GM18951 (cell line): ENCODE data around the gene MIB2.
"Not testable (repeated sequence)": the region's sequence is repeated elsewhere in the genome, so short reads cannot be mapped to it uniquely, and the experiment has no call there.

Experiments used
- POLR2A ChIP-seq: IDR thresholded peaks from 4 replicates; pipeline ENCODE4 v1.6.1; 2011; ENCODE audit warnings: mild to moderate bottlenecking; ENCODE audit not compliant: insufficient read length, insufficient read depth; ENCODE audit errors: extremely low read depth
- in situ Hi-C: fragments of 300-500 bp; cut with MboI; formaldehyde crosslinking; loops from one replicate; pipeline ENCODE4 v1.12.0; 2022; ENCODE audit warnings: low sequenced_read_pairs, mixed read lengths, inconsistent platforms; ENCODE audit not compliant: unreplicated experiment

The MIB2 gene

DNA sequence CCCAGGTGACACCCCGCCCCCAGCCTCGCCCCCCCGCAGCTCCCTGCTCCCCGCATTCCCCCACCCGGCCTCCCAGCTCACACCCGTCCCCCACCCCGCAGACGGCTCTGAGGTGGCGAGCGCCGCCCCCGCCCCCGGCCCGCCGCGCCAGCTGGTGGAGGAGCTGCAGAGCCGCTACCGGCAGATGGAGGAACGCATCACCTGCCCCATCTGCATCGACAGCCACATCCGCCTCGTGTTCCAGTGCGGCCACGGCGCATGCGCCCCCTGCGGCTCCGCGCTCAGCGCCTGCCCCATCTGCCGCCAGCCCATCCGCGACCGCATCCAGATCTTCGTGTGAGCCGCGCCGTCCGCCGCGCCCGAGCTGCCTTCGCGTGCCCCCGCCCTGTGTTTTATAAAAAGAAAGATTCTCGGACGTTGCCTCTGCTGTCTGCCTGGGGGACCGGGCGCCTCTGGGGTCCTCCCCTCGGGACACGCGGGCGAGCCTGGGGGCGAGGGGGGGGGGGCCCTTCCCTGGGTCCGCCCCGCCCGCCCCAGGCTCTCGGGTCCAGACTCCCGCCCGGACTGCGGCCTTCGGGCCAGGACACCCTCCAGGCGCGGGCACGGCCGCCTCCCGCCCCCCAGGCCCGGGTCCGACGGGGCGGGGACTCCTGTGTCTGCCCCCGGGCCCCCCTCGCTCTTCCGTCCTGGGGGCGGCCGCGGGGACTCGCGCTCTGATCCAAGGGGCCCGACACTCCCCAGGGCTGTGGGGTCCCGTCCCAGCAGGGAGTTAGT, 15.1 kb downstream of the MIB2 start:
- TF ChIP-seq POLR2A, result peak; percentile 40
- in situ Hi-C loops, result no loop called here

DNA sequence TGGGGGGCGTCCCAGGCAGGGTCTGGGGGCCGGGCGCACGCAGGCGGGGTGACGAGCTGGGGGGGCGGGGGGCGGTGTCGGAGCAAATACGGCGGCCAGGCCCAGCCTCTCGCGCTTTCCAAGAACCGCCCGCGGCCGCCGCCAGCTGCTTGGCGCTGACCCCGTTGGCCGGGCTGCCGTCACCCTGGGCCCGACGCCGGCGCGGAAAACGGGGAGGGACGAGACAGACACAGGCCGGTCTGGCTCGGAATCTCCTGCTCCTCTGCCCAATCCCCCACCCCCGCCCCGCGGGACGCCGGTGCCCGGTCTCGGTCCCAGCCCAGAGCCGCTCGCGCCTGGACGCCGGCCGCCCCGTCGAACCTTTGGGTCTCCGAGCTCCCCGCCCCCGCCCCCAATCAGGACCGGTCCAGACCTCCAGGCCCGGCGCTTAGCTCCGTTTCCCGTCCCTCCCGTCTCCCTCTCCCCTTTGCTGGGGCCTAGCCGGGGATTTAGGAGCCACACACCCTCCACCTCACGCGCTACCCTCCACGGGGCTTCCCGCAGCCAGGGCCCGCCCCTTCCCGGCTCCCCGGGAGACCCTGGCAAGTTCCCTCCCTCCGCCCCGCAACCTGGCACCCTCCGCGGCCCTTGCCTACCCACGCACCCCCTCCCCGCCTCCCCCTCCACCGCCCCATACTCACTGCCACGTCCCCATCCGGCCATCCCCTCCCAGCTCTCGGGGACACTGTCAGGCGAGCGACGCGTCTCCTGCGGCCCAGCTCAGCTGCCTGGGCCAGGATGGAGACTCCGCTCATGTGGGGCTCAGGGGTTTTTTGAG, 15.9 kb downstream of the MIB2 start:
- in situ Hi-C loops, result no loop called here
- no peak for TF ChIP-seq POLR2A

DNA sequence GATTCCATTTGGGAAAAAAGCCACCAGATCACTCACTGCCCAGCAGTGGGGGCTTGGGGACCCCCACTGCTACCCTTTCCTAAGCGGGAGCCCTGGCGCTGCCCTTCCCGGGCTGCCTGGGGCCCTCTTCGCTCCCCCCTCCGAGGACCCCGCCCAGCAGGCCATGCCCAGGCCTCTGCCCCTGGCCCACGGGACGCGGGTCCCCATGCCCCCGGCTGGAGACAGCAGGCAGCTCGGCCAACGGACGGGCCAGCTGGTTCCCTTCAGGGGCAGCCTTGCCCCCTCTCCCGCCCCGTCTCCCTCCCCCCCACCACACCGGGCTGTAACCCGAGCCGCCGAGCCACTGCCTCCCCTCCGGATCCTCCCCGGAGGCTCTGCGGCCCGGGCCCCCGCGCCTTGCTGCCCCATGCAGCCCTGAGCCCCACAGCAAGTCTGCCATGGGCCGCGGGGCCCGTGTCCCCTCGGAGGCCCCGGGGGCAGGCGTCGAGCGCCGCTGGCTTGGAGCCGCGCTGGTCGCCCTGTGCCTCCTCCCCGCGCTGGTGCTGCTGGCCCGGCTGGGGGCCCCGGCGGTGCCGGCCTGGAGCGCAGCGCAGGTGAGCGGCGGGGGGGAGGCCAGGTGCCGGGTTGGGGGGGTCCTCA, 16.6 kb downstream of the MIB2 start, which contains the start of gene MMP23B:
TSS of gene MMP23B (plus strand) at position 392 of the 639 bp plus-strand sequence. CDS start at position 438, 46 bp downstream.
- no peak for TF ChIP-seq POLR2A
- in situ Hi-C loops, result no loop called here

DNA sequence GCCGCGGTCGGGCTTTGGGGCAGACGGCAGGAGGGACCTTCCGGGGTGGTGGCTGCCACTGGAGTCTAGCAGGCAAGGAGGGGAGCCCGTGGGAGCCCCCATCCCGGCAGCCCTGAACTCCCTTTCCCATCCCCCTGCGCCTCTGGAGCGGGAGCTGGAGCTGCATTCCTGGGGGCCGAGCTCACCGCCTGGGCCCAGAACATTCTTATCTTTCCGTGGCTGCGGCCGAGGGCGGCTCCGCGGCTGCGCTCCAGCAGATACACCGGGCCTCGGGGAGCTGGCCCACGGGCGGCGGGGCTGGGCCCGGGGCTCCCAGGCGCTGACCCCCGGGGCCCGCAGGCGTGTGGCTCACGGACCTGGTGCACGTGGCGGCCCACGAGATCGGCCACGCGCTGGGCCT, 18.1 kb downstream of the MIB2 start:
- in situ Hi-C loops, result not testable (repeated sequence)

DNA sequence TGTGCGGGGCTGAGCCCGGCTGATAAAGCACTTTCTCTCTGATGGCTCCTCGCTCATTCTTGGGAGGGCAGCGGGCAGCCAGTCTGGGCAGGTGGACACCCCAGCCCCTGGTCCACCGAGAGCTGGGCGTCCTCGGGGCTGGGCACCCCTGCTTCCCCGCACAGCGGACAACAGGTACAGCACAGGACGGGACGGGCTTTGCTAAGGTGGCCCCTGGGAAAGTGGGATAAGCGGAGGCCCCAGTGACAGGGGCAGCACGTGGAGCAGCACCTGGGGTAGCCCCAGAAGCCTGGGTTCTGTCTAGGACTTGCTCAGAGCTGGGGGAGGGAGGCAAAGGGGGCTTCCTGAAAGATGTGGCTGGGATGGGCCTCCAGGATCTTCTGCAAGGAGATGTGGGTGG, 19.3 kb downstream of the MIB2 start:
- in situ Hi-C loops, result not testable (repeated sequence)

DNA sequence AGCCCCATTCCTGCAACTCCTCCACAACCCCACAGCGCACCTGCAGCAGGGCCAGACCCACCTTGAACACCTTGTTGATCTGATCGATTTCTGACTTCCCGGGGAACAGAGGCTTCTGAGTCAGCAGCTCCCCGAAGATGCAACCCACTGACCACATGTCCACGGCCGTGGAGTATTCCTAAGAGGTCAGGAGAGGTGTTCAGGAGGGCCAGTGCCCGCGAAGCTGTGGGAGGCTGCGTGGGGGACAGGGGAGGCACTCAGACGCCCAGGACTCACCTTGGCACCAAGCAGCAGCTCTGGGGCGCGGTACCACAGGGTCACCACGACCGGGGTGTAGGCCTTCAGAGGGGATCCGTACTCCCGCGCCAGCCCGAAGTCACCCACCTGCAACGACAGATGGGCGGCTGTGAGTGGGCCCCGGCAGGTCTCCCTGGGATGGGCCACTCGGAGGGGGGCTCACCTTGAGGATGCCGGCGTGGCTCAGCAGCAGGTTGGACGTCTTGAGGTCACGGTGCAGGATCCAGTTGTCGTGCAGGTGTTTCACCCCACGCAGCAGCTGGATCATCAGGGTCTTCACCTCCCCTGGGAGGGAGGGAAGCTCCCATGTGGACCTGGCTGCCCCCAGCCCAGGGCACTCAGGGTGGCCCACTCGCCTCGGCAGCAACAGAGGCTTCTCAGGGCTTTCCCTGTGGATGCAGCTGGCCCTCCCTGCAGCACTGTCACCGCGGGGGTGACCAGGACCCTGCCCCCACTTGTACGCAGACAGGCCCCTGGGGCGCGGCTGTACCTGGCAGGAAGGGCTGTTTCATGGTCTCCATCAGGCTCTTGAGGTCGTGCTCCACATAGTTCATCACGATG, 21.6 kb downstream of the MIB2 start:
- in situ Hi-C loops, result not testable (repeated sequence)

DNA sequence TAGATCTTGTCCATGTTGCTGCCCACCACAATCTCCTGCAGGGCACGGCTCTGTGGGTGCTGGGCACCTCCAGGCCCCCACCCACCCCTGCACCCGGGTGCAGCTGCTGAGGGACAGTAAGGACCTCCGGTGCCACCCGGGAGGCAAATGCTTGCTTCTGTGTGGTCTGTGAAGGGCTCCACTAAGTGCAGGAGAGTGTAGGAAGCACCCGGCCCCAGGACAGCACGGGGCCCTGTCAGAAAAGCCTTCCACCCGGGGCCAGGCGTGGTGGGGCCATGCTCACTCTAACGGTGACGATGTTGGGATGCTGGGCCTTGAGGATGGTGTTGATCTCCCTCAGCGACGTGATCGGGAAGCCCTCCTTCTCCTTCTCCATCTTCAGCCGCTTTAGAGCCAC, 22.2 kb downstream of the MIB2 start:
- in situ Hi-C loops, result not testable (repeated sequence)

DNA sequence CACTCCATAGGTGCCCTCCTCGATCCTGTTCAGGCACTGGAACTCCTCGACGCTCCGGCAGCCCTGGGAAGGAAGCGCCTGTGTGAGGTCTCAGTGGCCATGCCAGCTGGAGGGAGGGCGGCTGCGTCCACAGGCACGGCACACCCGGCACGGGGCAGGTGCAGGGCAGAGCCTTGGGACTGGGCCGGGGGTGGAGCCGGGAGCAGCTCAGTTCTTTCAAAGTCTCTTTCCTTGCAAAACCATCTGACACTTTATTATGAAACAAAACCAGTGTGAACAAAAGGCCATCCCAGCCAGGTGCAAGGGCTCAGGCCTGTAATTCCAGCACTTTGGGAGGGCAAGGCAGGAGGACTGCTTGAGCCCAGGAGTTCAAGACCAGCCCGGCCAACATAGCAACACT, 23.2 kb downstream of the MIB2 start:
- in situ Hi-C loops, result not testable (repeated sequence)

DNA sequence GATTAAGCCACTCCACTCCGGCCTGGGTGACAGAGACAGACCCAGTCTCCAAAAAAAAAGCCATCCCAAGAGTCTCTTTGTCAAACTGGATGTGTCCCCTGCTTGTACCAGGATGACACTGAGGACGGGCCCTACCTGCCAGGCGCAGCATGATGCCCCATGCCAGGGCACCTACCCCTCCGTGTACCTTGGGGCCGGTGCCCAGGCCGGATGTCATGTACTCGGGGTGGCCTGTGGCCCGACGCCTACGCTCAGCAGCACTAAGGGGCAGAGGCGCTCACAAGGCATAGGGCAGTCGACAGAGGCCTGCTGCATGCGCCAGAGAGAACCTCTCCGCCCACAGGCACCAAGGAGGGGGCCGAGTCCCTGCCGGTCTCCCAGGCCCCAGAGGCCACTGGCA, 24.1 kb downstream of the MIB2 start:
- in situ Hi-C loops, result not testable (repeated sequence)

DNA sequence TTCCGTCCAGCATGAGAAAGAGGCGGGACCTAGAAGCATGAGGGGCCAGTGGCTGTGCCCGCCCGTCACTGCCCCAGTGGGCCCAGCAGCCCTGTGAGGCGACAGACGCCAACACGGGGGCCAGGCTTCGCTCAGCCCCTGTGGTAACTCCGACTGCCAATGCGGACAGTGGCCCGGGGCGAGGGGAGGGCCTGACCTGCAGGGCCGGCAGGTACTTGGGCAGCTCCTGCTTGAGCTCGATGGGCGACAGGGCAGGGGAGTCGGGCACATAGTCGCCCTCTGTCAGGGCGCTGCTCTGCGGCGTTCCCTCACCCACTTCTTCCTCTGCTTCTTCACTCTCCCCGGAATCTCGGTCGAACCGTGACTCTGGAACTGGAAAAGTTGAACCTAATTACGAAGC, 24.8 kb downstream of the MIB2 start:
- in situ Hi-C loops, result not testable (repeated sequence)

DNA sequence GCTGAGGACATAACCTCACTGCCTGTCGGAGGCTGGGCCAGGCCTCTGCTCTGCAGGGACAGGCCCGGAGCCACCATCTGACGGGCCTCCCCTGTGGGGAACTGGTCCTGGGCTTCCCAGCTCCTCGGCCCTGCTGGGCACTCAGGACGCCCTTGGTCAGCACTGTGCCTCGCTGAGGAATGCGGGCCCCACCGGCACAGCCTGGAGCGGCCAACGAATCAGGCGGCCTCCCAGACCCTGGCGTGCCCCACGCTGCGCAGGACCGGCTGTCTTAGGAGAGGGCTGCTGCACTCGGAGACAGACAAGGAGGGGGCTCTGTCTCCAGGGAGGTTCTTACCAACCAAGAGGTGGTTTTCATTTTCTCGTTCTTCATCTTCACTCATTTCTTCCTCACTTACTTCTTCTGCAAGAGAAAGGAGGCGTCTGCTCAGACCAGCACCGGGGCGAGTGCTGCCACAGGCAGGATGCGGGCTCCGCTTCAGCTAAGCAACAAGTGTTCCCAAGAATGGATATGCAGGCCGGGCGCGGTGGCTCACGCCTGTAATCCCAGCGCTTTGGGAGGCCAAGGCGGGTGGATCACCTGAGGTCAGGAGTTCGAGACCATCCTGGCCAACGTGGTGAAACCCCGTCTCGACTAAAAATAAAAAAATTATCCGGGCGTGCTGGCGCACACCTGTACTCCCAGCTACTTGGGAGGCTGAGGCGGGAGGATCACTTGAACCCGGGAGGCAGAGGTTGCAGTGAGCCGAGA, 25.6 kb downstream of the MIB2 start:
- in situ Hi-C loops, result not testable (repeated sequence)

DNA sequence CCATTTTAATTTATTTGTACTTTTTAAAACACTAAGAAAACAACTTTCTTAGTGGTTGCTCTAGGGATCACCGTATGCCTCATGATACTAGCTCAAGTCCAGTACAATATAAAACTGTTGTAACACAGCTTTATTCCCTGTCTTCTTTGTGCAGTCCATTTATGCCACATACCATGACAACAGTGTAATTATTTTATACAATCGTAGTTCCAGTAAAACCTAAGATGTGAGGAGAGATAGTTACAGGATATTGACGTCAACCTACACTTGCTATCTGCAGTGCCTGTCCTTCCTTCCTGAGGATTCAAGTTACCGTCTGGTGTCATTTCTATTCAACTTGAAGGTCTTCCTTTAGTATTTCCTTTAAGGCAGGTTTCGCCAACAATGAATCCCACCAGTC, 31.0 kb downstream of the MIB2 start:
- in situ Hi-C loops, result not testable (repeated sequence)

DNA sequence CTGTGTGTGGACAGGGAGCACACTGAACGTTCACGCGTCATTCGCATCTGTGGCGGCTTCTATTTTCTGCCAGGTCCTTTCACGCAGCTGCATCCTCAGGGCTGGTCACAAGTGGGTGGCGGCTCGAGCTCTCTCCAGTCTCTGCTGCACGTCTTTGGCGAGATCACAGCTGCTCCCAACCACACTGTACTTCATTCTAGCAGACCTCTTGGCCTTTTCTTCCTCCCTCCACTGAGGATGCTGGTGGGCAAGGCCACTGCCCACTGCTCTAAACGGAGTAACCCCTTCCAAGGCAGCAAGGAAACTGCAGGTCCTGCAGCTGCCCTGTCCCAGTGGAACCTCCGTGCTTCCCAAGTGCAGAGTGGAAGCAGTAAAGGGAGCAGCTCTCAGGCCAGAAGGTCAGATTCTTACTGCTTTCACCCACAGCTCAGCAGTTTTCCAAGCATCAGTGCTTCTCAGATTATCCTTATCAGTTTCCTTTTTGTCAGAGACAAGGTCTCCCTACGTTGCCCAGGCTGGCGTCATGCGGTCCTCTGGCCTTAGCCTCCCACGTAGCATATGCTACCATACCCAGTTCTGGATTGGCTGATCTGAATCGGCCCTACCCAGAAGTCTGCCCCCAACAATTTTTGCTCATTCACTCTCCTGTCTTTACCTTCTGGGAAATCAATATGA, 32.4 kb downstream of the MIB2 start:
- in situ Hi-C loops, result not testable (repeated sequence)

DNA sequence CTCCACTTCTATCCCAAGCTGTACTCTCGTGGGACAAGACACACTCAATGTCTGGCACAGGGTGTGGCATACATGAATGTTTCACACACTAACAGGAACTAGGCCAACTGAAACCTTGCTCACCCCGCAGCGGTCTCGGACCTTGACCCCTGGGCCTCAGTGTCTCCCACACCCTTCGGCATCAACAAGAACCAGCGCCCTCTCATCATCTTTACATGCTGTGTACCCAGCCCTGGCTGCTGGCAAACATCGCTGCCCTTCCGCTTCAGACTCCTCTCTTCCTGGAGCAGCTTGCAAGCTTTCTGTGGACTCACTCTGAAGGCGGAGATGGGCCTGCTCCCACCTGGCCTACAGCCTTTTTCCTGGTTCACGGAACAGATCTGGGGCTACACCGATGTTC, 33.0 kb downstream of the MIB2 start:
- in situ Hi-C loops, result not testable (repeated sequence)
